ENCODE data around the gene SH3BP5L. TPM values are rescaled to one million over a fixed set of nuclear protein-coding genes. Genes with fewer than 3 reads are reported as not detected.

Gene SH3BP5L
- total RNA-seq, 2 donors from 2014 or later, result 22.6 to 27.4 TPM

GRCh38 chr1:248850124-248850523 is 24.4 kb upstream of the SH3BP5L start:
- Histone ChIP-seq H3K4me1 (ENCODE audit: control insufficient read depth in 1 of 2, low read depth in 2 of 2) (no peaks in the 10 kb centered on the region), H3K27me3 (replicated peaks; ENCODE audit: insufficient read depth) (no peaks in the 10 kb centered on the region), H3K9me3 (no peaks in the 10 kb centered on the region), H3K4me3 (no peak overlapping the region), H3K27ac (no peak overlapping the region), H3K36me3 (peaks cover 47% of the 10 kb centered on the region)
- DNase-seq (ENCODE audit: low spot score) (no peak), ATAC-seq (ENCODE audit: insufficient number of reproducible peaks, low FRiP score, low read depth) (no peak)
- TF ChIP-seq CTCF (IDR thresholded peaks at IDR 0.05), result no peak

DNA sequence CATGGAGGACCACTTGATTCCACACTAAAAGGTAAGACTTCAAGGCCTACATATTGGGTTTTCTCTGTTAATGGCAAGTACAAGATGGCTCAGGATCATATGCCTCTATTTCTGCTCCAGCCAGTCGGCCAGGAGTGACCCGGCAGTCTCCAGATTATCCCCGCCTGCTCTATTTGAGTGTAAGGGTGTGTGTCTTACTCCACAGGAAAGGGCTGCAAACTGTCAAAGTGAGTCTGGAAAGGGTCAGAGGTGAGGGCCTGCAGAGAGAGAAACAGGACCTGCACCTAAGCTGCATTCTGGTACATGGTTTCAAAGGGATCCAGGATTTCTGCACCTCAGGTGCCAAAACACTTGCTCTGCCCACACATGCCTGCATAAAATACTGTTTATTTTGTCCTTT is 23.9 kb upstream of the SH3BP5L start:
- no peak for ATAC-seq (ENCODE audit: insufficient number of reproducible peaks, low FRiP score, low read depth)
- H3K36me3 ChIP-seq, result peaks cover 47% of the 10 kb centered on the region

DNA sequence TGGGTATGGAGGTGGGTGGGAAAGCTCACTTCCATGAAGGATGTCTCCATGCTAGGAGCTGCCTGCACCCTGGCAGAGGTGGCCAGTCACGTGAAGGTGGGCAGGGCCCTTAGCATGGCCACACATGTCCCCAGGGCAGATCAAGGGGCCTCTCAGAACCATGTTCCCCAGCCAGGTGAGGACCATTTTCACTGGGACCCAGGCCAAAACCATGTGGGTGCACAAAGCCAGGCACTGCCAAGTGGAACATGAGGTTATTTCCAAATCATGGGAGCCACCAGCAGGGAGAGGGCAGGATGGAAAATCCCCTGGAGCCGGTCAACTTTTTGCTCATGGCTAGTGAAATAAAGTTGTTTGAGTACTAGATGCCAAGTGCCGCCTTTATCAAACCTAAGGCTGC is 23.4 kb upstream of the SH3BP5L start:
- Histone ChIP-seq H3K27ac (no peak overlapping the region), H3K4me3 (no peak overlapping the region), H3K9me3 (no peaks in the 10 kb centered on the region), H3K27me3 (replicated peaks; ENCODE audit: insufficient read depth) (no peaks in the 10 kb centered on the region), H3K36me3 (peaks cover 47% of the 10 kb centered on the region), H3K4me1 (ENCODE audit: control insufficient read depth in 1 of 2, low read depth in 2 of 2) (no peaks in the 10 kb centered on the region)
- DNase-seq (ENCODE audit: low spot score) (no peak), ATAC-seq (ENCODE audit: insufficient number of reproducible peaks, low FRiP score, low read depth) (no peak)
- no peak for TF ChIP-seq CTCF (IDR thresholded peaks at IDR 0.05)

More for the DNA sequence above, 23.9 kb upstream of the SH3BP5L start:
- TF ChIP-seq CTCF (IDR thresholded peaks at IDR 0.05), result no peak
- H3K9me3 ChIP-seq, result no peaks in the 10 kb centered on the region
- no peaks in the 10 kb centered on the region for H3K4me1 ChIP-seq (ENCODE audit: control insufficient read depth in 1 of 2, low read depth in 2 of 2)
- no peak overlapping the region for H3K4me3 ChIP-seq
- H3K27ac ChIP-seq, result no peak overlapping the region
- H3K27me3 ChIP-seq (replicated peaks; ENCODE audit: insufficient read depth), result no peaks in the 10 kb centered on the region
- DNase-seq (ENCODE audit: low spot score), result no peak

GRCh38 chr1:248848602-248849001 is 22.9 kb upstream of the SH3BP5L start:
- Histone ChIP-seq H3K9me3 (no peaks in the 10 kb centered on the region), H3K36me3 (peaks cover 47% of the 10 kb centered on the region), H3K27me3 (replicated peaks; ENCODE audit: insufficient read depth) (no peaks in the 10 kb centered on the region), H3K27ac (no peak overlapping the region), H3K4me1 (ENCODE audit: control insufficient read depth in 1 of 2, low read depth in 2 of 2) (no peaks in the 10 kb centered on the region), H3K4me3 (no peak overlapping the region)
- DNase-seq (ENCODE audit: low spot score) (no peak), ATAC-seq (ENCODE audit: insufficient number of reproducible peaks, low FRiP score, low read depth) (no peak)
- no peak for TF ChIP-seq CTCF (IDR thresholded peaks at IDR 0.05)

GRCh38 chr1:248847956-248848561 is 22.3 kb upstream of the SH3BP5L start:
- Histone ChIP-seq H3K27me3 (replicated peaks; ENCODE audit: insufficient read depth) (no peaks in the 10 kb centered on the region), H3K9me3 (no peaks in the 10 kb centered on the region), H3K4me3 (no peak overlapping the region), H3K27ac (no peak overlapping the region), H3K4me1 (ENCODE audit: control insufficient read depth in 1 of 2, low read depth in 2 of 2) (no peaks in the 10 kb centered on the region), H3K36me3 (peaks cover 47% of the 10 kb centered on the region)
- no peak for TF ChIP-seq CTCF (IDR thresholded peaks at IDR 0.05)
- ATAC-seq (ENCODE audit: insufficient number of reproducible peaks, low FRiP score, low read depth) (no peak), DNase-seq (ENCODE audit: low spot score) (no peak)

Data from thoracic aorta (tissue), 2 donors.